GM21529 (cell line): Measurements from ENCODE around the gene SNX8.
A peak's percentile ranks its signal among the peaks of the same experiment; 100 is the strongest.

ENCODE experiments used
- ATAC-seq: cut with Tn5 transposase; IDR thresholded peaks from one replicate; pipeline ENCODE4 v1.9.1; 2021; ENCODE audit not compliant: unreplicated experiment

SNX8 gene

DNA sequence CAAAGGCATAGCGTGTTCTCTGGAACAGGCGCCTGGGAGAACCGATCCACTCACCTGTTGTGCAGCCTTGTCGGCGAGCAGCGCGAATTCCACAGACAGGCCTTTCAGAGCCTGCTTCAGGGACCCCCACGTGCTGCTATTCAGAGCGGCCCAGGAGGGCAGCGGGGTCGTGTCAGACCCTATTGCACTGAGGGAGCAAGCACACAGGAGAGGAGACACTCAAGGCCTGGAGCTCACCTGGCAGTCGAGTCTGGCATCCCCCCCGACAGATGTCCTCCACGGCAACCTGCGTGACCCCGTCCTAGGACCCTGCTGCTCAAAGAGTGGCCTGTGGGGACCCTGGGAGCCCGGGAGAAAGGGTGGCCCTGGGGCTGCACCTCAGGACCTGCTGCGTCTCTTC lies 51.1 kb downstream of the SNX8 start:
- no peak for ATAC-seq

DNA sequence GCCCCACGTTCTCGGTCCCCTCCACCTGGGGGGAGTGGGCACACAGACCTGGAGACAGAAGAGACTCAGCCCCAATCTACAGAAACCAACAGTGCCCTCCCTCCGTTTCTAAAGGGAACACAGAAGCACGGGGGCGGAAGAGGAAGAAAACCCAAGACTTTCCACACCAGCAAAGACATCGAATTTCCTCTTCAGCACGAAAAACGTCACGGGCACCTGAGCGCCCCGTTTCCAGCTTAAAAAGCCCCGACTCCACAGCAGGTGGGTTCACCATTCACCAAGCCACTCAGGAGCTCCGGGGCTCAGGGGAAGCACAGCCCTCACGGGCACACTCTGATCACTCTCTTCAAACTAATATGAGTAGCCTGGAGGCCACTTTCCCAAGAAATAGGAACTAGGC lies 52.6 kb downstream of the SNX8 start:
- no peak for ATAC-seq

DNA sequence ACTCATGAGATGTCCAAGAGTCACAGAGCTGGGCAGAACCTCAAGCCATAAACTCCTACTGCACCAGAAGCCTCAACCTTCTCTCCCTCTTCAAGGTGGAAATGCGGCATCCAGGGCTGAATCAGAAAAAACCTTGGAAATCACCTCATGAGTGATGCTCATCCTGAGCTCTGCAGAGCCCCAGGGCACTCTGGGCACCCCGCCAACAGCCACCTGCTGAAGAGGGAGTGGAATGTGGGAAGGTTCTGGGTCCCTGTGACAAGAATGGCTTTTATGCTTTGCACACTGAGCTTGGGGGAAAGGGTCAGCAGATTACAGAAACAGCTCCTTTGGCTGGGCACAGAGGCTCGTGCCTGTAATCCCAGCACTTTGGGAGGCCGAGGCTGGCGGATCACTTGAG lies 53.4 kb downstream of the SNX8 start:
- no peak for ATAC-seq

DNA sequence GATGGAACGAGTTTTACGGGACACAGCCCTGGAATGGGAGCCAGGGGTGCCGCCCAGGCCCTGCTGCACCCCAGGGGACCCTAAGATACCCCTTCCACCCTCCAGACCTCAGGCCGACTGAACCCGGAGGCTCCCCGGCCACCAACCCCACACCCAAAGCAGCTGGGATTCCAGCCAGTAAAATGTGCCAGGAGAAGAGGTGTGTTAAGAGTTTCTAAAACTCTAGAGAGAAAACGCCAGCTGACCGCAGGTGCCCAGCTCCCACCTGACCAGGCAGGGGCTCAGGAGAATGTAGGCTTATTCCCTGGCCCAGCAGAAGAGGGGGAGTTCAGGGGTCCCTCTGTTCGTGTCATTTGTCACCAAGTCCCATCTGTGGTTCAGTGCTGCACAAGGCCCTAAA lies 54.8 kb downstream of the SNX8 start:
- no peak for ATAC-seq

DNA sequence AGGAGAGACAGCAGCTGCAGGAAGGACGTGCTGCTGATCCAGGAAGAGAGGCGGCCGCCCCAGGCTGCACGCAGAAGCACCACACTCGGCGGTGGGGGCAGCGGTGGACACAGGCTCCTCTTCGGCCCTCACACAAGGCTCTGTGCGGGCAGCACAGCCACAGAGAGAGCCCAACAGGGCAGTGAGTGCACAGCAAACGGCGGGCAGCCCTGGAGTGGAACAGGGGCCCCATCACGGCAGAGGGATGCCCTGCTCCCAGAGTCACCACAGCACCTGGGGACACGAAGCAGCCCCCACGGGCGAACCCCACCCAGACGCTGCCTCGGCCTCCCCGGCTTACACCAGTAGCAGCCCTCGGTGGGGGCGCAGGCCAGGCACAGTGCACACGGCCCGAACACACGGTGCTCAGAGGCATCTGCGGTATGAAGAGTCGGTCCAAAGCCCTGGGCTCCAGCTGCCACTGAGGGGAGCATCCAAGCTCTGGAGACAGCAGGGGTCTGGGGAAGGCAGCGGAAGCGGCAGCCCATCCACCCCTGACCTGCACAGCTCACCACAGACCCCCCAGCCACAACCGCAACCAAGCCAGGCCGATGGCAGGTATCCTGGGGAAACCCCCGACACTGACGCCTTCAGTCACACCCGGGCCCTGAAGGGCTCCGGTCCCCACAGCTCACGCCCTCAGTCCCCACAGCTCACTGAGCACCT lies 55.4 kb downstream of the SNX8 start:
- ATAC-seq = peak; percentile 78

DNA sequence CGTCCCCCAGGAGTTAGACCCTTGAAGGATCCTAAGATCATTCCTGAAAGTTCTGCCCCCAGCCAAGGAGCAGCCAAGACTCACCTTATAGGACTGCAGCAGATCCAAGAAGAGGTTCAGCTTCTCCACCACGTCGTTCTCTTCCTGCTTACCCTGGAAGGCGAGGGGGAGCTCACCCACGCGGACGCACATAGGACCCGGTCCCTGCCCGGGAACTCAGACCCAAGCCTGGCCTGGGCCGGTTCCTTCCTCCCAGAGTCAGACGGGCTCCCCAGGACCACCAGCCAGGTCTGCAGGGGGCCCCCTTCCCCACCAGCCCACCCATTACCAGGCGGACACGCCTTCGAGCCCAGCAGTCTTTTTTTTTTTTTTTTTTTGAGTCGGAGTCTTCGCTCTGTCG lies 56.6 kb downstream of the SNX8 start:
- no peak for ATAC-seq

DNA sequence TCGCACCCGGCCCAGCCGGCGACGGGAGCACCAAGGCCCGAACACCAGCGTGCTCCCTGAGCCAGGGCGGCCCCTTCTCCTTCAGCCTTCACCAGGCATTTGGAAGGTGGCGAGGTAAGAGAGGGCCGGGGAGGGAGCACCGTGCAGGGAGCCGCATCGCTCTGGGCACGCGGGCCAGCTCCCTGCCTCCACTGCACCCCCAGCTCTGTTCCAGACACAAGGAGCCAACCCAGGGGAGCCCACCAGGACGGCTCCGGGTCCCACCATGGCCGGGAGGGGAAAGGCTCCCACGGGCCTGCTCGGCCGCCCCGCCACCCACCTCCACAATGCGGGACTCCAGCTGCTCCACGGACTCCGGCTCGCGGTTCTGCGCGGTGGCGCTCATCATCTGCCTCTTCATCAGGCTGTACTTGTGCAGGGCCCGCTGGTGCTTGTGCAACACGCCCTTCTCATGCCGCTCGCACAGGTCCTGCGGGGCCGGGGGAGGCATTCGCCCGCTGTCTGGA lies 57.1 kb downstream of the SNX8 start:
- no peak for ATAC-seq

DNA sequence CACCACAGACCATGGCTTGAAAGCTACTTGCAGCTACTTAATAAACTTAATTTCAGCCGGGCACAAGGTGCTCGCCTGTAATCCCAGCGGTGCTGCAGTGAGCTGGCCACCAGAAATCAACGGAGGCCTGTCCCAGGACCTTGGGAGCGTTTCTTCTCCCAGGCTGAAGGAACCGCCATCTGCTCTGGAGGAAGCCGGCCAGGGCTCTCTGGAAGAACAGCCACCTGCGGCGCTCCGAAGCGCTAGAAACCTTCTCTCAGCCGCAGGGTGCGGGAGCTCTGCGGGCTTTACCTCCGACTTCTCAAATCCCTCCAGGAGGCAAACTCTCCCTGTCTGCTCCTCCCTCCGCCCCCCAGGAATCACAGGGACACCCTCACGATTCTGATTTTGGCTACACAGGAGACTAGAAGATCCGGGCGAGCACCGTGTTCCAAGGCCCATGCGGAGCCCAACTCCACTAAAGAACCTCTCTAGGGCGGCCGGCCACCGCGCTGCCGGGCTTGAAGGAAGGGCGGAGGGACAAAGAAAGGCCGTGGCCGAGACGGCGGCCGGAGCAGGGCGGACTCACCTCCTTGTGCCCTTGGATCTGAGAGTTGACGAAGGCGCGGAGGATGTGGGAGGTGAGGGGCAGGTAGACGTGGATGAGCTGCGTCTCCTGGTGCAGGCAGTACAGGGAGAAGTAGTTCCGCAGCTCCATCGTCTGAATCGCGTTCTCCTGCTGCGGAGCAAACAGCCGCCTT lies 57.8 kb downstream of the SNX8 start:
- no peak for ATAC-seq

DNA sequence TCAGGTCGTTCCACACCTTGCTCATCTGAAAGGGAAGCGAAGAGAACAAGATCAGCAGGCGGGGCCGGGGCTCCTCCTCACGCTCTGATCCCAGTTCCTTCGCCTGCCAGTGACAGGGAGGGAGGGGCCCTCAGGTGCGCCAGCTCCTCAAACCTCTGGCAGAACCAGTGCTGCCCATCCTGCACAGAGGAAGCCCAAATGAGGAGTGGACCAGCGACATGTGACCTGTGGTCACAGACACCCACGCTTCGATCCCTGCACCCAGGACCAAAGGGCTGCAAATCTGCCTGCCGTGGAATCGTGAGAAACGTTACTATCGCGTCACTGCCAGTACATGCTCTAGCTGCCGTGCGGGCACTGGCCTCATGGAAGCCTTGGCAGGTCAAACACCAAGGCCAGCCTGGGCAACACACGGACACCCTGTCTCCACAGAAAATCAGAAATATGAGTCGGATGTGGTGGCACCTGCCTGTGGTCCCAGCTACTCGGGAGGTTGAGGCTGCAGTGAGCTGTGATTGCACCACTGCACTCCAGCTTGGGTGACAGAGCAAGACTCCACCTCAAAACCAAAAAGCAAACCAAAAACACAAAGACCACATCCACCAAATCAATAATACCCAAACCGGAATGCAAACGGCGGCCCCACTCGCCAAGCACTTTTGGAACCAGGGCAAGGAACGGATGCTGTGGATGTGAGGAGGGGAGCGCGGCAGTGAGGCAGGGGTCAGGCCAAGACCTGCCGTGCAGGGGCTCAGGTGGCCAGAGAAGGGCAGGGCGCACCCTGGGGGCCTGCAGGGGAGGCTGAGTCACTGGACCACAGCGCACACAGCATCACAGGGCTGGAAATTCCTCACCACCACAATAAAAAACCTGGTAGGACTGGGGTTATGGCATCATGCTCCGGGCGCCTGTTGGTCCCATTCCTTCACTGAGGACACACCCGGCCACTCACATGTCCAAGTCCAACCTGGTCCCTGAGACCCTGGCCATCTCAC lies 58.8 kb downstream of the SNX8 start:
- ATAC-seq = no peak

DNA sequence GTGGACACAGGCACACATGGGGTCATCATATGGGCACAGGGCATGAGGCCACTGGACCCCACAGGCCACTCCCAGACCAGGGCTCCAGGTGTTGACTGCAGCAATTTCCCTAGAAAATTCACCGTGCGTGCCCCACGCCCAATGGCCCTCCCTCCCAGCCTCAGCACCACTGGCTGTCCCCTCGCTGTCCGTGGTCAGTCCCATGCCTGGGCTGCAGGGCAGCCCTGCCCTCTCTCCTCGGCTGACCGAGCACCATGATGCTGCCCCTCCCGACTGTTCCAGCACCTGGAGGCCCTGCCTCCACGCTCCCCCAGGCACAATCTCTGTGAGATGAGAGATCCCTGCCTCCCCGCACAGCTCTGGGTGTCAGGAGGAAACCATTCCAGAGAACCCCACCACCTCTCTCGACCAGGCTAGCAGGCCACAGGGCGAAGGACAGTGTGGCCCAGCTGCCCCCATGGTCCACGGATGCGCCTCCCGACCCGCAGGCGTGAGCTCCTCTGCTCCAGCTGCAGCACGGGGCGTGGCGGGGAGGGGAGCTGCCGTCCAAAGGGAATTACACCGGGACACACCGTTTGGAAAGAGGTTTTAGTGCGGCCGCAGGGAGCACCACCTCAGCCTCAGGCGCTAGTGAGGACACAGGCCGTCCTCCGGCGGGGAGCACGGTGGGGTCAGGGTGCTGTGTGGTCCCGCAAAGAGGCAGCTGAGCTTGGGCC lies 59.7 kb downstream of the SNX8 start:
- ATAC-seq = no peak

DNA sequence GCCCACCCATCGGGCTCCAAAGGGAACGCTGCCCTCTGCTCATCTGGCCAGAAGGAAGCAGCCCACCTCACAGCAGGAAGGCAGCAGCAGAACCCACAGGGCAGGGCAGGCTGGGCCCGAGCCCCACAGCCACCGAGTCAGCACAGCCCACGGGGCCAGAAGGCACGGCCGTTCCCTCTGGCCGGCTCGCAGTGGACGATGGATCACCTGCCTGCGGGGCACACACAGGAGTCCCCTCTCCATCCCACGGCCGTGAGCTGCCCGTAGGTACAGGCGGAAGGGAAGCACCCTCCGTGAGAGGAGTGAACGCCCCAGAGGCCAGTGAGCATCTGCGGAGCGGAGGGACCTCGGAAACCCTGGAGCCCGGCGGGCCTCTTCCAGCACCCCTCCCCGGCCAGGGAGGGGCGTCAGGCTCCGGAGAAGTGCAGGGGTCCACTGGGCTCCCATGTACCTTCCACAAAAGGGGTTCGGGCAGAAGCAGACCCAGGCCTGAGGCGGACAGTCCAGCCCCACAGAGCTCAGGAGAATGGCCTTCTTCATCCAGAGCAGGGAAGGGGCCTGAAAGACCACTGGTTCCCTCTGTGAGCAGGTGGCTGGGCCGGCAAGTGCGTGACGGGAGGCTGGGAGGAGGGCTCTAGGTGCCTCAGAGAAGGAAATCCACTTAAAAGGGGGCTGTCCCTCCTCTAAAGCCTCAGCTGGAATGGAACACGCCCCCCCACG lies 60.6 kb downstream of the SNX8 start:
- ATAC-seq = no peak

DNA sequence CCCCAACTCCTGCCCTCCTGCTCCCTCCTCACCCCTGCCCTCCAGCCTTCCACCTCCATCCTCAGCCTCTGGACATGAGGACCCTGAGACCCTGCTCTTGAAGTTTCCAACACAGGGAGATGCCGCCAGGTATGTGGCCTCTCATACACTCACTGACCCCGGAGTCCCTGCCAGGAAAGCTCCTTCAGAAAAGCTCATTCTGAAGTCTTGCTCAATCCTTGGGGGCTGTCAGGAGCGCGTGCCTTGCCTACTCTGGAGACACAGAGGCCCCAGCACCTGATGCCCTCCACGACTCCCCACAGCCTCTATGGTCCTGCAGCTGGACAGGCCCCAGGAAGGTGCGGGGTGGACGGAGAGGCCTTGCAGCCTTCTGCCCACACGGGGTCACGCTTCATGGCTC lies 61.2 kb downstream of the SNX8 start:
- no peak for ATAC-seq

DNA sequence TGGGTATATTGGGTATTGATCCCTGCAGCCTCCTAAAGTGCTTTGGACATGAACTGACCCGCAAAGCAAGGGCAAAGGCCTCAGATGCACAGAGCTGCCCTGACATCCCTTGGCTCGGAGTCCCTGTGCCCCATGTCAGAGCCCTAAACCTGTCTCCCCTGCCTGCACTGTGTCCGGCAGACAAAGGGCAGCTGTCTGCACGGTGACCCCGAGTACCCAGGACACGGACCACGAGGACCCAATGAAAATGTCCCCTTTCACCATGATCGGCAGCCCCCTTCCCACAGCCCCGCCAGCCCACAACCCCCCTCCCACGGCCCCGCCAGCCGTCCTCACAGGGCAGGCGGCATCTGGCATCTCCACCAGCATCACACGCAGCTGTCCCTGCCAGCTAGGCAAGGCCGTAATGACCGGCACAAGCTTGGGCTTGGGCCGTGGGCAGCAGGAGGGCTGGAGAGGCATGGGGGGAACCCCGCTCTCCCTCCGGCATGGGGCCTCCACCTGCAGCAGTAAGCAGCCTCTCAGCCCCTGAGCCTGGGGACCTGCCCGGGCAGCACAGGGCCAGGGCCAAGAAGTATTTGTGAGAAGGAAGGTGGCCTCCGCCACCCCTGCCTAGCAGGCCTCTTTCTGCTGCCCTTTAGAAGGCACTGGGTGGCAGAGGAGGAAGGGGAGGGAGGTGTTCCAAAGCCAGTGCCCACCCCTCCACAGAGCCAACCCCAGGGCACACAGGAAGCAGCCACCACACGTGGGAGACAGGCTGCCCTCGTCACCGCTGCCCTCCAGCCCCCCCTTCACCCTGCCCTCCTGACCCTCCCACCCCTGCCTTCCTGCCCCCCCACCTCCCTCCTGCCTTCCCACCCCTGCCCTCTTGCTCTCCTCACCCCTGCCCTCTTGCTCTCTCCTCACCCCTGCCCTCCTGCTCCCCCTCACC lies 62.1 kb downstream of the SNX8 start:
- ATAC-seq = no peak

DNA sequence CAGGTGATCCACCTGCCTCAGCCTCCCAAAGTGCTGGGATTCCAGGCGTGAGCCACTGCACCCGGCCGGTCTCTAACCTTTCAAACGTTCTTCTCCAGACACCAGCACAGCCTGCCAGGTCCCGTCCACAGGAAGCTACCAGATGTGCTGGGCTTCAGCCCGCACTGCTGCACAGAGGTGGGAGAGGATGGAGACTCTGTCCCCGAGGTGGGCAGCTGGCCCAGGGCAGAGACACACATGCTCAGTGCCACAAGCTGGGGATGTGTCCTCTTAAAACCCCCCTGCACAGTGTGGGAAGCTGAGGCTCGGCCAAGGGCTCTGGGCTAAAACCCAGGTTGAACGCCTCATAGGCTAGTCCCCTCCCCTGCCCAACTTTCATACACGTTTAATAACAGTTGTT lies 62.9 kb downstream of the SNX8 start:
- ATAC-seq = no peak

DNA sequence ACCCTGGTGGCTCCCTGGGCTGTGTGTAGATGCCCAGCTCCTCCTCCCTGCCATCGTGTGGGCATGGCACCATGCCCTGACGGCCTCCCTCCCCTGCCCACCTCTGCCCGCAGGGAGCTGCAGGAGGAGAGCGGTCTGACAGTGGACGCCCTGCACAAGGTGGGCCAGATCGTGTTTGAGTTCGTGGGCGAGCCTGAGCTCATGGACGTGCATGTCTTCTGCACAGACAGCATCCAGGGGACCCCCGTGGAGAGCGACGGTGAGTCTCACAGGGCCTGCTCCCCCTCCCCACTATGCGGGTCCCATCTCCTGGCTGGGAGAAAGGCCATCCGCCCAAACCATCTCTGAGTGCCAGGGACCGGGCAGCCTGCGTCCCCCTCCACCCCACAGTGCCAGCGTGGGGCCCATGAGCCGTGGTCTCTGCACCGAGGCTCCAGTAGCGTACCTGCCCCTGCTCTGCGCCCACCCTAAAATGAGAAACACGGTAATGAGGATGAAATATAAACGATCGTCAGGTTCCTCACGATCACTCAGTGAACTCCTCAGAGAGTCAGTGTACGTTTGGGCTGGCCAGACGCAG lies 64.4 kb downstream of the SNX8 start:
- no peak for ATAC-seq

DNA sequence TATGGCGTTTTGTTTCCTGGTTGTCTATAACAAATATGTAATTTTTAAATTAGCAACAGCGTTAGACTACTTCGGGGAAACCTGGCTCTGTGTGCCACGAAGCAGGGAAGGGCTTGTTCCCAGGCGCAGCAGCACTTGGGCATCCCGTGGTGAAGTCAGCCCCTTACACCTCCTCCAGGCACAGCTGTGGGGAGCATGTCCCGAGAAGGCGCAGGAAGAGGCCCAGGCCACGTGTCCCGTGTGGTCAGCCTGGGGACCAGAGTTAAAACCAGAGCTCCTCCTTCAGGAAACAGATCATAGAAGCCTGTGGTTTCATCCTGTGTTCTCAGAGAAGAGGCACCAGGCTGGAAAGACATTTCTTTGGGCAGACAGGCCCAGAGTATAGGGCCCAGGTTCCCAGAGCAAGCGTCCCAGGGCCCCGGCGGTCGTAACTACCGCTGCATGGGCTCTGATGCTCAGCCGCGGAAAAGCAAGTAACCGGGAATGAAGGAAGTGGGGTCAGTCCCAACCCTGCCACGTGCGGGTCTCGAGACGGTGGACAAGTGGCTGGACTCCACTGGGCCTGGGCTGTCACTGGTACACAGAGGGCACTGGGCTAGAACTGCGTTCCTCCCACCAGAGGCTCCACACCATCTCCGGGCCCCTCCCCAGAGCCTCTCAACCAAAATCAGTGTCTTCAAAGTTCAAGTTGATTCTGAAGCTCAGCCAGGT lies 65.1 kb downstream of the SNX8 start:
- peak; percentile 61 for ATAC-seq

DNA sequence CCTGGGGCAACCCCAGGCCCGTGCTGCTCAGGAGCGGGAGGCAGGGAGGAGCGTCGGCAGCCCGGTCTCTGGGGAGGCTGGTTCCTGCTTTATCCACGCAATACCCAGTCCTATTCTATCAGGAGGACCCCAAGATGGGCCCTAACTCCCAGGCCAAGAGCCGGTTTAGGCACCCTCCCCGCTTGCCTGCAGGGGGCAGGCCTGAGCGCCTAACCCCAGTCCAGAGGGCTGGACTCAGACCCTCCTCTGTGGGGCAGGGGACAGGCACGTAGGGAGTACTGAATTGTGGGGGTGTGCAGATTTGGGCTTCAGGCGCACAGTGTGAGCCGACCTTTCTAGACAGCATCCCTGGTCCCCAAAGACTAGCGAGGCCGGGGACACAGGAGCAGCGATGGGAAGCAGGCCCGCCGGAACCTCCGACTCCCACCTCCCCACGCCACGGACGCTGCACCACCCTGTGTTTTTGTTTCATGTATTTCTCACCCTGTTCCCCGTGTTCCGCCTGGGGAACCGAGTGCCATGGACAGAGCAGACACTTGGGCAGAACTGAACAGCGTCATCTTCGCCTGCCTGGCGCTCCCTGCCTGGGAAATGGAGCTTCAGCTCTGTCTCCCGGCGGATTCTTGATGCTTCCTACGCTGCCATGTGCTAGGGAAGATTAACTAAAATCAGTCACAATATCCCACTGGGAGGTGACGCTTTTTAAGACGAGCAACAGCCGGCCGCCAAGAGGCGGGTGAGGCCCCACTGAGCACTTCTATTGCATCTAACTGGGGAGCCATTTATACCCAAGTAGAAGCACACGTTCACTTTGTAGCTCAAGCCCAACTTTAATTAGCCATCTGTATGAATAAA lies 66.9 kb downstream of the SNX8 start:
- no peak for ATAC-seq
